HG02759 (cell line): ENCODE data around the gene LARP1.
"Not testable (repeated sequence)": the region's sequence is repeated elsewhere in the genome, so short reads cannot be mapped to it uniquely, and the experiment has no call there.

Experiments used
- ATAC-seq: cut with Tn5 transposase; IDR thresholded peaks from one replicate; pipeline ENCODE4 v1.9.1; 2021; ENCODE audit warnings: mild to moderate bottlenecking, moderate library complexity; ENCODE audit not compliant: unreplicated experiment

LARP1 gene

DNA sequence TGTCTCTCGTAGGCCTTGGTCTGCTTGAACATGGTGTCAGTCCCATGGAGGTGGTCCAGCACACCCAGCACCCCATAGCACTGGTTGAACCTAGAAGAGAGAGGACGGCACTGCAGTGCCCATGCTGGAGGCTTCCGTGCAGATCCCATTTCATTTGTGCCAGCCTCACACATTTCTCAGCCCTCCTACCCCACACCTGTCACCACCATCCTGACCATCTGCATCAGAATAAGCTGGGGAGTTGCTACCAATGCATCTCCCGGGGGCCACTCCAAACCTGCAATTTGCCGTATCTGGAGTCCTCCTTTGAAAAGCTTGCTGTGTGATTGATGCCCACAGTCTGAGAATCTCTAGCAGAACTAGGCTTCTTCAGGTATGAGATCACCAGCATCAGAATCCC, 65.2 kb downstream of the LARP1 start:
- no peak for ATAC-seq

DNA sequence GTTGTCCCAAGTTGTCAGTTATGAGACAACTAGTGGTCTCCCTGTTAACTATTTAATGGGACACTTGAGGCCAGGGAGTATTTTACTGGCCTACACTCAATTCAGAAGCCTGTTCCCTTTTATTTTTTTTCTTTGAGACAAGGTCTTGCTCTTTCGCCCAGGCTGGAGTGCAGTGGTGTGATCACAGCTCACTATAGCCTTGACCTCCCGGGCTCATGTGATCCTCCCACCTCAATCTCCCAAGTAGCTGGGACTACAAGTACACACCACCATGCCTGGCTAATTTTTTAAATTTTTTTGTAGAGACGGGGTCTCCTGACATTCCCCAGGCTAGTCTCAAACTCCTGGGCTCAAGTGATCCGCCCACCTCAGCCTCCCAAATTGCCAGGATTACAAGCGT, 67.7 kb downstream of the LARP1 start:
- ATAC-seq: not testable (repeated sequence)

DNA sequence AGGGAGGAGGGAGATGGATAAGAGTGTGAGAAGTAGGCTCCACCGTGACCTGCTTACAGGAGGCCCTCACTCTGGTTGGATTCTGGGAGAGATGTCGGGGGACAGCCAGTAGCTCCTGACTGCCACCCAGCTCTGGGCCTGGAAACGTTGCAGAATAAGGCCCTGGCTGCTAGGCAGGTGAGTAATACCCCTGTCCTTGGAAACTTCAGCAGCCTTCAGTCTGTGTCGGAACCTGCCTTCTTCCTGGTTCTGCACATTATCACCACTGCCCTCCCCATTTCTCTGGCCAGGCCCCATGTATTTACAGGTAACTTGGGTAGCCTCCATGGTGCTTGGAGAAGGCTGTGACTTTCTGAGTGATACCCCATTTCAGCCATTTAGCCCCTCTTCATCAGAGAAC, 68.4 kb downstream of the LARP1 start:
- ATAC-seq: no peak

DNA sequence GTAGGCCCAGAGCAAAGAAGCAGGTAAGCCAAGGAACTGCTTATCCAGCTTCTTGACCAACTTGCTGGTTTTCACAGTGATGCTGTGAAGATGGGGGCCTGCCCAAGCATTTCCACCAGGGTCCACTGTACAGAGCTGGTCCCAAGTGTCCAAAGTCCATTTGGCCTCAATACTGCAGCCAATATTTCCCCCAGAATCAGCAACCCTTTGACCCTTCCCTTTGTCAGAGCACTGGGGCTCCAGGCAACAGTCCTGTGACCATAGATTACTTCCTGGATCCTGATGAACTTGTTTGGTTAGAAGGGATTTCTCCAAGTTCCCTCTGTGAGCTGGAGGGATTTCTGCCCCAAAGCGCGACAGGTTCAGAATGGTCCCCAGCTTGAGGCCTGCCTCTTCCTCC, 68.9 kb downstream of the LARP1 start:
- no peak for ATAC-seq

DNA sequence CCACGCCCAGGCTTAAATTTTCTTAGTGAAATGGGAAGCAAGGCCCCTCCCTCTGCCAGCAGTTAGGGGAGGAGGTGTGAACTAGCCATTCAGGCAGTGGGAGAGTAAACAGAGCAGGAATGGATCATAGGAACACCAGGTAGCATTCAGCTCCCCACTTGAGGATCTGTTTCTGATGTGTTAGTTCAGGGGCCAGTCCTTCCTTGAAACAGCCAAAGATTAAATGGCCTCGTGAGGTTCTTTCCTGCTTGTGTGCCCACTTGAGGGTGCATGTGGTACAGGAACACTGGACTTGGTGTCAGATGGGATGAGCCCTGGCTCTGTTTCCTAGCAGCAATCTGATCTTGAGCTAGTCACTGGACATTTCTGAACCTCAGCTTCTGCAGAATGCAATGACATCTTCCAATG, 74.0 kb downstream of the LARP1 start:
- ATAC-seq: no peak

DNA sequence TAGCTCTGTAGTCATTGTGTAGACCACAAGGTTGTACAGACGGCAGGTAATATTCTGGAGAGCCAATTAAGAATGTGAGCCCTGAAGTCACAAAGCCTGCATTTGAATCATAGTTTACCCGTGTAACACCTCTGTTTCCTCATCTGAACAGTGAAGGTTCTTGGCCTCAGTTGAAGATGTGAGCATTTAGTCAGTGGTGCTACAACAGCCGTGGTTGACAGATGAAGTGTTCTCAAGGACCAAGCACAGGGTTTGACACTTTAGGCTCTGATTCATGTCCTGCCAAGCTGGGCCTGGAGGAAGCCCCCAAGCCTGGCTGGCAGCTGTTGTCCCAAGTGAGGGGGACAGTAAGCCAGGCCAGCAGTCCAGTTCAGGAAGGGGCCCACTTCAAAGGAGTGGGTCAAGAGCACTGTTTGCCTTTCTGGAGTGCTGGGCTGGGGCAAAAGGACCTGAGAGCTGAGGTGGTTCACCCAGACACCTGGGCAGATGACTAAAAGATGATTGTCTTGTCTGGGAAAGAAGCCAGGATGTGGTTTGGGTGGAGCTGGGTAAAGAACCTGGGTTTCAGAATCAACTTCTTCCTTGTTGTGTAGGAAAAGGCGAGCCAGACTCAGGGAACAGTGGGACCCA, 74.5 kb downstream of the LARP1 start:
- no peak for ATAC-seq

DNA sequence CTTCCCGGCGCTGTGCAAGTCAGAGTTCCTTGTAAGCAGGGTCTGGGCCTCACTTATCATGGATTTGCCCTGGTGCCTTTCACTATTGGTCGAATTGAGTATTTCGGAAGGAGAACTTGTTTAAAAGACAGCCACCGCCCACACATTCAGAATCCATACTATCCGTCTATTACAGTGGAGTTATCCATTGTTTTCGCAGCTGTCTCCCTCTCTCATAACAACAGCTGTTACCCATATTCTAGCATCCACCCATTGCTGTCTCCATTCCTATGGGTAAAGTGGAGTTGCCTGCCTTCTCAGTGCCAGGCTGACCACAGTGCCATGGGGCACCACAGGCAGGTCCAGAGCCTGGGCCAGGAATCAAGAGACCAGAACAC, 75.0 kb downstream of the LARP1 start:
- ATAC-seq: no peak

DNA sequence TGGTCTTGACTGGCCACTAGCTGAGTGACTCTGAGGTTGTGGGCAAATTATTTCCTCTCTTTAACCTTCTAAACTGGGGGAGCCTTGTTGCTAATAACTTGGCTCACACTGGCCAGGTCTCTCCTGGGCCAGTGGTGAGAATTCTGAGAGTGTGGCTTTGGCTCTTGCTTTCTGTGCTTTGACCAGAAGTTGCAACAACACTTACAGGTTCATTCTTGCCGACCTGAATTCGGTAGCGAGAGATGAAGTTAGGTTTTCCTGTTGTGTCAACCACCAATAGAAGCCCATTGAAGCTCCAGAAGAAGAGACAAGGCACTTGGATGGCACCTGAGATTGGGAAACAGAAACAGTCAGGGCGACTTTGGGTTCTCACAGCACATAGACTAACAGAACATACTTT, 75.4 kb downstream of the LARP1 start:
- no peak for ATAC-seq

DNA sequence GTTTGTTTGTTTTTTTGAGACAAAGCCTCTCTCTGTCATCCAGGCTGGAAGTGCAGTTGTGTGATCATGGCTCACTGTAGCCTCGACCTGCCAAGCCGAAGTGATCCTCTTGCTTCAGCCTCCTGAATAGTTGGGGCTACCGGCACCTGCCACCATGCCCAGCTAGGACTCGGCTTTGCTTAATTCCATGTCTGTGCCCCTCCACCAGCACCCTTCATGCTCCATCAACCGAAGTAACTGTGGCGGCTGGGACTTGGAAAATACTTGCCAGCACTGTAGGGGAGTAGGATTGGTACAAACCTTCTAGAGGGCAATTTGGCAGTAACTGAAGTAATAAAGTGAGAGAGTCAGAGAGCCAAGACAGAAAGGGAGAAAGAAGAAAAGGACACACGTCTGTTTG, 76.3 kb downstream of the LARP1 start:
- ATAC-seq: no peak

DNA sequence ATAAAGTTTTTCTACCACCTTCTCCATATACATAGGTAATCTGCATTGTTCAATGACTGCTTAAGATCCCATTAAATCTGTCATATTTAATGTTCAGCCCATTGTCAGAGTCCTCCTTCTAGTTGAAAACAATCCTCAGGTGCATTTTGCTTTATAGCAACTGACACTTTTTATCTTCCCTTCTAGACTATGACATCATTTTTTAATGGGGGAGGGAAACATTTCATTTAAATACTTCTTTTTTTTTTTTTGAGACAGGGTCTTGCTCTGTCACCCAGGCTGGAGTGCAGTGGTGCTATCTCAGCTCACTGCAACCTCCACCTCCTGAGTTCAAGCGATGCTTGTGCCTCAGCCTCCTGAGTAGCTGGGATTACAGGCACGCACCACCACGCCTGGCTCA, 77.6 kb downstream of the LARP1 start:
- ATAC-seq: not testable (repeated sequence)

DNA sequence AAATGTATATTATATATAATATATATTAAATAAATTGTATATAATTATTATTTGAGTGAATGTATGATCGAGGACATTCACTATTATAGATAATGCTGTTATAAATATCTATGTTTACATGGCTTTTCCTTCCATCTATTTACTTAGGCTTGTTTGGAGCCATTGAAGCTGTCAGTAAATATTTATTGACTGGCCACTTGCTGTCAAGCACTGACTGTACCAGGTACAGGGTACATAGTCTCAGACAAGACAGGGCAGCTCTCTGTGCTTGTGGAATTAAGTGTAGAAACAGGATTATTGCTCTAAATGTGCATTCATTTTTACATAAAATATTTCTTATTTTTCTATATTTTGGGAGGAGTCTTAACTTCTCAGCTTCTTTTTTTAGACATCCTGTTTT, 78.9 kb downstream of the LARP1 start:
- no peak for ATAC-seq

DNA sequence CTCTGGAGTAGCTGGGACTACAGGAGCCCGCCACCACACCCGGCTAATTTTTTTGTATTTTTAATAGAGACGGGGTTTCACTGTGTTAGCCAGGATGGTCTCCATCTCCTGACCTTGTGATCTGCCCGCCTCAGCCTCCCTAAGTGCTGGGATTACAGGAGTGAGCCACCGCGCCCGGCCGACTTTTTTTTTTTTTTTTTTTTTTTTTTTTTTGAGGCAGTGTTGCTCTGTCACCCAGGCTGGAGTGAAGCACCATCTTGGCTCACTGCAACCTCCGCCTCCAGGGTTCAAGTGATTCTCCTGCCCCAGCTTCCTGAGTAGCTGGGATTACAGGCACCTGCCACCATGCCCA, 80.5 kb downstream of the LARP1 start:
- not testable (repeated sequence) for ATAC-seq

DNA sequence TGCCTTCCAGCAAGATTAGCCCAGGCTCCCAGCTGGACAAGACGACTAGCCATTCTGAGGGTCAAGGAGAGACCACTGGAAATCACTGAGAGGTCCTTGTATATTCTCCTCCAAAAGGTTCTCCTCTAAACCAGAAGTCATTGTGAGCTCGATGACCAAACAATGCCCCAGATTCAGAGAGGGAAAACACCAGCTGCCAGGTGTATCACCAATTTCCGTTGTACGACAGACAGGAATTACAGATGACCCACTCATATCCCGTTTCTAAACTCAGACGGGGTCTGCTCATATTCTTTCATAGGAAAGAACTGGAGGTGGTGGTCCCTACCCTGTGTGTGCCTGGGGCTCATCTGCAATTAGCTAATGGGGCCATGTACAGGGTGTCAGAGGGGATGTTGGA, 81.0 kb downstream of the LARP1 start:
- ATAC-seq: no peak

DNA sequence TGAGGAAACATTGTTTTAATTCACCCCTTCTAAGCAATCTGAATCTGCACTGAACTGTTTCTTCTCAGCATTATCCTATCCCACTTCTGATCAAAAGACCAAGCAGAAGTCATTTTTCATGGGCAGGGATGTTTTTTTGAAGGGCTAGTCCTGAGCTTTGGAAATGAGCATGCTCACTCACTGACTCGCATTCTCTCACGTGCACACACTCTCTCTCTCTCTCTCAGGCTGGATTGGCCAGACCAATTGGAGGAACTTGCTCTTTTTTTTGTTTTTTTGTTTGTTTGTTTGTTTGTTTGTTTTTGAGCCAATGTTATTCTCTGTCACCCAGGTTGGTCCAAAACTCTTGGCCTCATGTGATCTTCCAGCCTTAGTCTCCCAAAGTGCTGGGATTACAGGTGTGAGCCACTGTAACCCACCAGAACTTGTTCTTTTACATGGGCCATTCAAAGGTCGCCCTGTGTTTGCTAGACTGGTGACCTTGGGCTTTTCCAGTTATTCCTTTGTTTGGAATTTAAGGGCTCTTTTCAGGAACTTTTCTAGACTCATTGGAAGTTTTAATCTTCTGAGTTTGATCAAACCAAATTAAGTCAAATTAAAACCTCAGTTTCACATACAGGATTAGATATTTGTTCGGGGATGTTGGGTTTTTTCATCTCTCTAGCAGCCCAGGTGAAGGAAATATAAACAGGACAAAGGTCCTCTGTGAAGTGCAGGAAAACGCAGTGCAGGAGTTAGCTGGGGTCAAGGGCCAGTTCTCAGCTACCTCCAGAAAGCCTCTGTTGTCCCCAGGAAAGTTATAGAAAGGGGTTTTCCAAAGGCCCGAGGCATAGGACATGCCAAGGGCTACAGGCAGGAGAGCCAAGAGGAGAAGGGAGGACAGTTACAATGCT, 82.1 kb downstream of the LARP1 start:
- no peak for ATAC-seq

DNA sequence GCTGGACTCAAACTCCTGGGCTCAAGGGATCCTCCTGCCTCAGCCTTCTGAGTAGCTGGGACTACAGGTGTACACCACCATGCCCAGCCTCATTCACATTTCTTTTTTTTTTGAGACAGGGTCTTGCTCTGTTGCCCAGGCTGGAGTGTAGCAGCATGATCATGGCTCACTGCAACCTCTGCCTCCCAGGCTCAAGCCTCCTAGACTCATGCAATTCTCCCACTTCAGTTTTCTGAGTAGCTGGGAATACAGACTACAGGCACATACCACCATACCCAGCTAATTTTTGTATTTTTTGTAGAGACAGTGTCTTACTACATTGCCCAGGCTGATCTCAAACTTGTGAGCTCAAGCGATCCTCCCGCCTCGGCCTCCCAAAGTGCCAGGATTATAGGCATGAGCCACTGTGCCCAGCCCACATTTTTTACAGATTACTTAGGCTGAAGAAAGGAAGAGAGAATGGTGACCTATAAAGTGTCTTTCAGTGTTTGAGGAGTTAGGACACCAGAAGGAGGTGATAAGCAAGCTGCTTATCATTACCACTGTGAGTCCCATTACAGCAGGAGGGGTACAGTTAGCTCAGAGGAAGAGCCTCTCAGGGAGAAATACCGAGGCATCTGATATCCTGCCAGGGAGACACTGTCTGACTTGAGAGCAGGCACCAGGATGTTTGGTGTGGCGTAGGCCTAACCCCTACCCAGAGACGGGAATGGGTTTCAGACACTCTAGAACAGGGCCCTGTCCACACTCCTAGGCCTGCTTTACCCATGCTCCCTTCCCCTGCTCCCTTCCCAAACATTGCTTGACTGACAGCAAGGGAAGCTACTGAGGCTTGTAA, 85.5 kb downstream of the LARP1 start:
- no peak for ATAC-seq

DNA sequence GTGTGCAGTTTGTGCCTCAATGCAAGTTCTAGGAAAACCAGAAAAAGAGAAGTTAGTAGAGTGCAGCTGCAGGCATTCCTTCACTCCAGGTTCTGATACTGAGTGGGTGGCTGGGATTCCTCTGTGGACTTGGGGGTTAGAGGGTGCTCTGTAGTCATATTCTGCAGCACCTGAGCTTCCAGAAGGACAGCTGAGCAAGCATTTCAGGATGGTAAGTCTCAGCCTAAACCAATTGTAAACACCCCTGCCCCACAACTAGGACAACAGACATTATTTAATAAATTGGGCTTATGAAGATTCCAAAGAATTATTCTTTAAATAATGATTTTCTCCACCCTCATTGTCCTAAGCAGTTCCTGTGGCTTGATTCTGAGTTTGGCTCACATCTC, 86.1 kb downstream of the LARP1 start:
- ATAC-seq: no peak

DNA sequence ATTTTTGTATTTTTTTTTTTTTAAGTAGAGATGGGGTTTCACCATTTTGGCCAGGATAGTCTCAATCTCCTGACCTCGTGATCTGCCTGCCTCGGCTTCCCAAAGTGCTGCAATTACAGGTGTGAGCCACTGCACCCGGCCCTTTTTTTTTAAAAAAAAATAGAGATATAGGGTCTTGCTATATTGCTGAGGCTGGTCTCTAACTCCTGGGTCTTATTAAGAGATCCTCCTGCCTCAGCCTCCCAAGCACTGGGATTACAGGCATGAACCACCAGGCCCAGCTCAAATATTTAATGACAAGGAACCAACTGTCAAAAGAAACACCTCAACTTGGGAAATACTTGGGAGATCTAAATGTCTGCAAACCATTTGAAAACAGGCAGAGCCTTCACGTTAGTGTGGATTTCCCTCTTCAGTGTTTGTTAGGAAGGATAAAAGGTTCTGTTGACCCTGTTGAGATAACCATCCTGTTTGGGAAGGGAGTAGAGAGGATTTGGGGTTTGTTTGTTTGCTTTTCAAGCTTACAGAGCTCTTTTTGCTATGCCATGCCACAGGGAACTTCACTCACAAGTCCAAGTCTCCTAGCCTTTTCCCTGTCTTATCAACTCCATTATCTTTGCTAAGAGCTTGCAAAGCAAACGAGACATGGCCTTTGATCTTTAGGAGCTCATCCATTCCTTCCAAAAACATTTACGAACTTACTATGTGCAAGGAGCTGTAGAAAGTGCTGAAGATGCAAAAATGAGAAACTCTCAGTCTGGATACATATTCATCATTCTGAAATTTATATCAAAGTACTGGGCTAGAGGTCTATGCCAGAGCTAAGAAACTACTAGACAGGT, 87.7 kb downstream of the LARP1 start:
- ATAC-seq: no peak

DNA sequence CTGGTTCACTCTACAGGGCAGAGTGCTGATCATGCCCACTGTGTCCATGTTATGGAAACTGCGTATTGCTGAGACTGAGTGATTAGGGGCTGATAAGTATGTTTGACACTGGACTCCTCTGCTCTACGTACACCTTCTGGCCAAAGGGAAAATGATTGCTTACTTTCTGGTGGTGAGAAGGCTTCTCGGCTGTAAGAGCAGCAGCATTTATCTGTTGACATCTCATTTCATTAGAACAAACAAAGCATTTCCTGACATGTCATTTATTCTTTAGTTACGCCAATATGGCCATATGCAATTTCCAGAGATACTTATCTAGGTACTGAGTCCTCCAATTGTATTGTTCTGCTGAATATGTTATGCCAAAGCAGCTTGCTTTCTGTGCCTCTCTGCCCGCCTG, 89.6 kb downstream of the LARP1 start:
- no peak for ATAC-seq

DNA sequence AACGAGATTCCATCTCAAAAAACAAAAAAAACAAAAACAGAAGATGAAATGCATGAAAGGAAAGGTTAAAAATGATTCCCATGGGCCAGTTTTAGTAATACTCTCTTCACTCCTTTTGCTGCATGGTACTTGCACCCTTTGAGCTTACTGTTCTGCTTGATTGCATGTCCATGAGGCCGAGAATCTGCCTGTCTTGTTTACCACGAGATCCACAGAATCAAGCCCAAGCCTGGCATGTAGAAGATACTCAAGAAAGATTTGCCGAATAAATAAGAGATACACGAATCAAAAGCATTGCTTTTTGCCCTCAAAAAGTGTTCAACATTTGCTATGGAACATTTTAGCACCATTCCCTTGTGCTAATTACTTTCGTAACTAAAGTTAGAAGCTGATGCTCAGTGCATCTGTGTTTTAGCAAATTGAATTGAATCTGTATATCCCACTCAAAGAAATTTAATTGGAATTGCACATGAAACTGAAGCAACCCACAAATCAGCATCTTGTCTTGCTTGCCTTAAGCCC, 94.1 kb downstream of the LARP1 start:
- ATAC-seq: no peak

DNA sequence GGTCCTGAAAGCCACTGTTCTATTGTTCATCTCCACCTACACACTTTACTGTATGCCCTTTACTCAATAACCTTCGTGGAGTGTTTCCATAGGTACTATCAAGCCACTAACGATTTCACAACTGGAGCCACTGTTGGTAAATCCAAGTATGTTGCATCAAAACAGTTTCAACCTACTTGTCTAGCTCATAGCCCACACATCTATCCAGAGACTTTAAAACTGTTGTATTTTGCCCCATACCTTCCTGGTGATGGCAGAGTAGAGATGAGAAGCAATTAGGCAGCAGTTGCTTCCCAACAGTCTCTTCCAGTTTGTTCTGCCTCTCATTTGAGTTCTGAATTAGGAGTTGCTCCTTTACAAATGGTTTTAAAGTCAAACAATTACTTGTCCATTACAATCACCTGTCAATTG, 94.6 kb downstream of the LARP1 start:
- no peak for ATAC-seq
